AG04450 (cell line): ENCODE results near the gene ITGB1BP1. TPM values are rescaled to one million over a fixed set of nuclear protein-coding genes. Genes with fewer than 3 reads are reported as not detected.
"Not testable (repeated sequence)": the region's sequence is repeated elsewhere in the genome, so short reads cannot be mapped to it uniquely, and the experiment has no call there.

ENCODE experiments used
- CTCF ChIA-PET: fragments of 300-600, 350-600 bp; formaldehyde crosslinking; extraction: SDS; loops from one replicate; lab custom pipeline; 2022; ENCODE audit warnings: antibody characterized with exemption, inconsistent platforms; lab: Charles Lee
- POLR2A ChIA-PET: fragments of 350-600 bp; formaldehyde crosslinking; extraction: SDS; loops from one replicate; lab custom pipeline; 2021; ENCODE audit warnings: antibody characterized with exemption, inconsistent platforms; lab: Yijun Ruan, JAX
- DNase-seq: peaks from one replicate; pipeline ENCODE4 v3.0.0-alpha.2; 2011; ENCODE audit warnings: low read depth, low spot score
- H3K27ac ChIP-seq: one replicate; pipeline ENCODE4 v1.5.1; 2012; ENCODE audit warnings: low read depth, low read length, control low read depth
- H3K27me3 ChIP-seq: one replicate; pipeline ENCODE4 v1.6.0; 2012; ENCODE audit warnings: low read length; ENCODE audit not compliant: control insufficient read depth, insufficient read depth
- H3K4me3 ChIP-seq: 2 replicates; pipeline ENCODE4 v1.5.1; 2011; ENCODE audit warnings: mild to moderate bottlenecking, low read depth, low read length, control low read depth
- H3K9me3 ChIP-seq: 2 replicates; pipeline ENCODE4 v1.5.1; 2012; ENCODE audit warnings: low read length; ENCODE audit not compliant: control insufficient read depth, insufficient read depth
- polyA plus RNA-seq: library from polyadenylated mRNA; depleted of rRNA; stranded (reverse); fragments of >200 nt; gene quantifications from 2 replicates; pipeline ENCODE4 v1.2.3, GENCODE V29; 2011
- TF ChIP-seq, protein P1 (sequence below): IDR thresholded peaks from 2 replicates; pipeline ENCODE4 v1.5.1; 2011; ENCODE audit warnings: low read depth, low read length, control low read depth, inconsistent platforms

ITGB1BP1 gene
- polyA plus RNA-seq, 1 experiment: 212 TPM

- Histone ChIP-seq H3K27me3 (no peaks in the 10 kb centered on the region), H3K4me3 (no peak overlapping the region), H3K27ac (no peak overlapping the region), H3K9me3 (no peaks in the 10 kb centered on the region)
- ChIA-PET POLR2A (no interaction called here), CTCF (interaction anchor here (1.0 to 1.3 kb wide), 2 partner anchors 29 to 414 kb away, joined by 3 to 4 read pairs; no protein-coding TSS in a partner anchor)
- DNase-seq: no peak
- TF ChIP-seq, protein P1, sequence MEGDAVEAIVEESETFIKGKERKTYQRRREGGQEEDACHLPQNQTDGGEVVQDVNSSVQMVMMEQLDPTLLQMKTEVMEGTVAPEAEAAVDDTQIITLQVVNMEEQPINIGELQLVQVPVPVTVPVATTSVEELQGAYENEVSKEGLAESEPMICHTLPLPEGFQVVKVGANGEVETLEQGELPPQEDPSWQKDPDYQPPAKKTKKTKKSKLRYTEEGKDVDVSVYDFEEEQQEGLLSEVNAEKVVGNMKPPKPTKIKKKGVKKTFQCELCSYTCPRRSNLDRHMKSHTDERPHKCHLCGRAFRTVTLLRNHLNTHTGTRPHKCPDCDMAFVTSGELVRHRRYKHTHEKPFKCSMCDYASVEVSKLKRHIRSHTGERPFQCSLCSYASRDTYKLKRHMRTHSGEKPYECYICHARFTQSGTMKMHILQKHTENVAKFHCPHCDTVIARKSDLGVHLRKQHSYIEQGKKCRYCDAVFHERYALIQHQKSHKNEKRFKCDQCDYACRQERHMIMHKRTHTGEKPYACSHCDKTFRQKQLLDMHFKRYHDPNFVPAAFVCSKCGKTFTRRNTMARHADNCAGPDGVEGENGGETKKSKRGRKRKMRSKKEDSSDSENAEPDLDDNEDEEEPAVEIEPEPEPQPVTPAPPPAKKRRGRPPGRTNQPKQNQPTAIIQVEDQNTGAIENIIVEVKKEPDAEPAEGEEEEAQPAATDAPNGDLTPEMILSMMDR: no peak
These were observed 22.9 kb downstream of the ITGB1BP1 start for GRCh38 chr2:9400268-9401058.

DNA sequence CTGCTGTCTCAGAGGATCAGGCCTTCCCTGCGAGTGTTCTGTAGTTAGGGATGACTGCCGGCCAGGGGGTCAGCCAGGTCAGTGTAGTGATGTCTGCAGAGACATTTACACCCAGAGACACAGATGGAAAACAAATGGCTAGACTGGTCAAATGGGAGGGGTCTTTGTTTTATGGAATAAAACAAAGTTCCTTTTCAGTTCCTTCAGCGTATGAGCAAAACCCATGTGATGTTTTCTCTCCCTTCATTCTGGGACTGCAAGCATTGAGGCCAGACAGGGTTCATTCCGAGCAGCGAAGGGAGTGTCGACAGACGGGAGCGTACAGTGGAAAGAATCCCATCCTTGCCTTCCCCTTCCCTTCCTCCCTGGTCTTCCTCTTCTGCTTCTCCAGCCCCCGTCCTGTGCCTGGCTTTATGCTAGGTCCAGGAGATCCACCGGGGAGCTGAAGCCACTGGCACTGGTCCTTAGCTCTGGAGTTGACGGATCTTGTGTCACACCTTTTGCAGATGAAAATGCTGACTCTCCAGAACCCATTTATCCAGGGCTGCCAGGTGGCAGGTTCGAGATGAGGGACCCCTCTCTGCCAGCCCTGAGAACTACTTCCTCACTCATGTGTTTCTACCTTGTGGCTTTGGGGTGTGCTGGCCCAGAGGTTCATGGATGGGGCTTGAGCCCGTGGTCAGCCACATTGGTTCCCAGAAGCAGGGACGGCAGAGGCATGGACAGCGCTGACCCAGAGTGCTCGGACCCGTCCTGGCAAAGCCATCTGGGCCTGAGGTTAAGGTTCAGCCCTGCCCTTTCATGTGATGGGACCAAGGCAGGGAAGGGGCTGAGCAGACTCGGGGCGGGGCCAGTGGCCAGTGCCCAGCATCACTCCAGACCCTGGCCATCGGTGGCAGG, 24.2 kb downstream of the ITGB1BP1 start:
- H3K9me3 ChIP-seq: no peaks in the 10 kb centered on the region
- no peak overlapping the region for H3K27ac ChIP-seq
- DNase-seq: no peak
- ChIA-PET CTCF (no interaction called here), POLR2A (no interaction called here)
- H3K27me3 ChIP-seq: no peaks in the 10 kb centered on the region
- TF ChIP-seq, protein P1: no peak
- H3K4me3 ChIP-seq: no peak overlapping the region

DNA sequence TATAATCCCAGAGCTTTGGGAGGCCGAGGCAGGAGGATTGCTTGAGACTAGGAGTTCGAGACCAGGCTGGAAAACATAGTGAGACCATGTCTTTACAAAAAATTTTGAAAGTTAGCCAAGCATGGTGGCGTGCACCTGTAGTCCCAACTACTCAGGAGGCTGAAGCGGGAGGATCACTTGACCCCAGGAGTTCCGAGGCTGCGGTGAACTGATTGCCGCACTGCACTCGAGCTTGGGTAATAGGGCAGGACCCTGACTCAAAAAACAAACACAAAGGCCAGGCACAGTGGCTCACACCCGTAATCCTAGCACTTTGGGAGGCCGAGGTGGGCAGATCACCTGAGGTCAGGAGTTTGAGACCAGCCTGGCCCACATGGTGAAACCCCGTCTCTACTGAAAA, 25.1 kb downstream of the ITGB1BP1 start:
- CTCF ChIA-PET: not testable (repeated sequence)

DNA sequence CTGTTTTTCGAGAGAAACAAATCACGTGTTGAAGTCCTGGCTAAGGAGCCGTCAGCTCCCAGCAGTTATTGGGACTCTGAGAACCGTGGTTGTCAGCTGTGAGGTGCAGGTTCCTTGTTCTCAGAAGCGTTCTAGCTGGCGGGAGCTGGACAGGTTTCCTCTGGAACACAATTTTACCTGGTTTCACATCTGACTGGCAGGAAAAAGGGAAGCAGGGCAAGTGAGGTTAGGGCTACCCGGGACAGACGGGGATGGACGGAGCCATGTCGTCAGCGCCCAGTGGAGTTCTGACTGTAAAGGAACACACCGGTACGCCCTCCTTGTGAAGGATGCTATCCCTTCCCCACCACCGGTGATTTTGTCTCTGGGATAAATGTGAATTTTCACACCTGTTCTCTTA, 26.1 kb downstream of the ITGB1BP1 start:
- TF ChIP-seq, protein P1: no peak
- POLR2A ChIA-PET: no interaction called here
- DNase-seq: no peak
- CTCF ChIA-PET: no interaction called here
- no peaks in the 10 kb centered on the region for H3K9me3 ChIP-seq
- H3K27ac ChIP-seq: peak overlapping the region; percentile 11
- H3K4me3 ChIP-seq: no peak overlapping the region
- no peaks in the 10 kb centered on the region for H3K27me3 ChIP-seq

More for the DNA sequence above, 25.1 kb downstream of the ITGB1BP1 start:
- POLR2A ChIA-PET, H3K4me3 ChIP-seq, H3K9me3 ChIP-seq, H3K27me3 ChIP-seq, H3K27ac ChIP-seq, DNase-seq: not testable (repeated sequence)

GRCh38 chr2:9394816-9395215, 28.5 kb downstream of the ITGB1BP1 start:
- no peaks in the 10 kb centered on the region for H3K9me3 ChIP-seq
- H3K27ac ChIP-seq: no peak overlapping the region
- DNase-seq: no peak
- H3K4me3 ChIP-seq: no peak overlapping the region
- ChIA-PET POLR2A (no interaction called here), CTCF (no interaction called here)
- TF ChIP-seq, protein P1: no peak
- H3K27me3 ChIP-seq: no peaks in the 10 kb centered on the region
